Measurements from ENCODE around the gene MGAT5B. TPM values are rescaled to one million over a fixed set of nuclear protein-coding genes. Genes with fewer than 3 reads are reported as not detected.

The MGAT5B gene
- total RNA-seq, 1 experiment from 2014 or later: 4.4 TPM

- TF ChIP-seq ELF1 (IDR thresholded peaks at IDR 0.05; ENCODE audit: borderline replicate concordance, low read depth) (no peak), SRF (IDR thresholded peaks at IDR 0.05; ENCODE audit: low read depth) (no peak), CEBPB (IDR thresholded peaks at IDR 0.05; ENCODE audit: low read depth) (no peak), TCF7L2 (IDR thresholded peaks at IDR 0.05; ENCODE audit: borderline replicate concordance, extremely low read depth, insufficient read depth, insufficient read length) (no peak)
Measured at GRCh38 chr17:76918811-76919210, 50.6 kb downstream of the MGAT5B start (continued).

GRCh38 chr17:76920364-76921139 lies 52.3 kb downstream of the MGAT5B start:
- Histone ChIP-seq H3K9ac (ENCODE audit: low read length) (no peak overlapping the region), H3K4me3 (replicated peaks in 1 of 2; ENCODE audit: low read depth in 1 of 2, low read length in 2 of 2) (no peak overlapping the region), H3K36me3 (ENCODE audit: control insufficient read depth in 1 of 2, insufficient read depth in 2 of 2, low read length in 2 of 2) (no peaks in the 10 kb centered on the region), H4K20me1 (ENCODE audit: insufficient read depth) (no peaks in the 10 kb centered on the region), H2AFZ (ENCODE audit: low read depth, low read length, poor library complexity, severe bottlenecking) (no peak overlapping the region), H3K79me2 (ENCODE audit: insufficient read depth, low read length) (no peaks in the 10 kb centered on the region), H3K4me1 (ENCODE audit: control insufficient read depth in 1 of 2, insufficient read depth in 2 of 2, low read length in 2 of 2) (peaks cover 0 to 4% of the 10 kb centered on the region in 2 experiments; a peak in 1 of 4 replicates), H3K27ac (ENCODE audit: low read depth, low read length) (no peak overlapping the region), H3K9me3 (ENCODE audit: control insufficient read depth in 1 of 2, insufficient read depth in 1 of 2, low read depth in 1 of 2, low read length in 2 of 2) (no peaks in the 10 kb centered on the region), H3K27me3 (ENCODE audit: insufficient read depth, low read length) (peaks cover 11% of the 10 kb centered on the region; the same call in 1 of the 2 replicates), H3K4me2 (ENCODE audit: low read length) (no peak overlapping the region), H3K9me2 (ENCODE audit: insufficient read depth) (no peaks in the 10 kb centered on the region)
- RAD21 ChIA-PET (ENCODE audit: low non-redundant PET in 1 of 2, low total read pairs in 2 of 2, uncharacterized antibody in 2 of 2, unreplicated experiment in 2 of 2): no interaction called here
- intact Hi-C loops (cut with micrococcal nuclease): no loop called here
- BruUV-seq (replicated peaks): no TSS peak
- CTCF ChIA-PET: no interaction called here
- POLR2A ChIA-PET: no interaction called here
- no peak for ATAC-seq
- no peak for DNase-seq (ENCODE audit: low read depth, low spot score)
- no peak for TF ChIP-seq ZNF274 (IDR thresholded peaks at IDR 0.05; ENCODE audit: low read depth, low read length)
- no peak for TF ChIP-seq SRF (IDR thresholded peaks at IDR 0.05; ENCODE audit: low read depth)
- no peak for TF ChIP-seq ZFX (IDR thresholded peaks at IDR 0.05)
- no peak for TF ChIP-seq YY1 (IDR thresholded peaks at IDR 0.05; ENCODE audit: extremely low read depth, insufficient replicate concordance, low read depth, low read length)
- no peak for TF ChIP-seq TCF7L2 (IDR thresholded peaks at IDR 0.05; ENCODE audit: borderline replicate concordance, extremely low read depth, insufficient read depth, insufficient read length)
- TF ChIP-seq CBX3 (IDR thresholded peaks at IDR 0.05; ENCODE audit: low read depth): no peak
- TF ChIP-seq POLR2AphosphoS5 (IDR thresholded peaks at IDR 0.05; ENCODE audit: low read depth, low read length): no peak
- no peak for TF ChIP-seq POLR2A (IDR thresholded peaks at IDR 0.05; ENCODE audit: borderline replicate concordance, extremely low read depth, insufficient read depth, insufficient read length)
- TF ChIP-seq, protein P1, sequence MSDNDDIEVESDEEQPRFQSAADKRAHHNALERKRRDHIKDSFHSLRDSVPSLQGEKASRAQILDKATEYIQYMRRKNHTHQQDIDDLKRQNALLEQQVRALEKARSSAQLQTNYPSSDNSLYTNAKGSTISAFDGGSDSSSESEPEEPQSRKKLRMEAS (IDR thresholded peaks at IDR 0.05): no peak
- TF ChIP-seq, protein P2, sequence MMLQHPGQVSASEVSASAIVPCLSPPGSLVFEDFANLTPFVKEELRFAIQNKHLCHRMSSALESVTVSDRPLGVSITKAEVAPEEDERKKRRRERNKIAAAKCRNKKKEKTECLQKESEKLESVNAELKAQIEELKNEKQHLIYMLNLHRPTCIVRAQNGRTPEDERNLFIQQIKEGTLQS (IDR thresholded peaks at IDR 0.05): no peak
- TF ChIP-seq ELF1 (IDR thresholded peaks at IDR 0.05; ENCODE audit: borderline replicate concordance, low read depth): no peak
- no peak for TF ChIP-seq CEBPB (IDR thresholded peaks at IDR 0.05; ENCODE audit: low read depth)
- no peak for TF ChIP-seq SP1 (IDR thresholded peaks at IDR 0.05; ENCODE audit: low read depth)
- TF ChIP-seq, protein P3, sequence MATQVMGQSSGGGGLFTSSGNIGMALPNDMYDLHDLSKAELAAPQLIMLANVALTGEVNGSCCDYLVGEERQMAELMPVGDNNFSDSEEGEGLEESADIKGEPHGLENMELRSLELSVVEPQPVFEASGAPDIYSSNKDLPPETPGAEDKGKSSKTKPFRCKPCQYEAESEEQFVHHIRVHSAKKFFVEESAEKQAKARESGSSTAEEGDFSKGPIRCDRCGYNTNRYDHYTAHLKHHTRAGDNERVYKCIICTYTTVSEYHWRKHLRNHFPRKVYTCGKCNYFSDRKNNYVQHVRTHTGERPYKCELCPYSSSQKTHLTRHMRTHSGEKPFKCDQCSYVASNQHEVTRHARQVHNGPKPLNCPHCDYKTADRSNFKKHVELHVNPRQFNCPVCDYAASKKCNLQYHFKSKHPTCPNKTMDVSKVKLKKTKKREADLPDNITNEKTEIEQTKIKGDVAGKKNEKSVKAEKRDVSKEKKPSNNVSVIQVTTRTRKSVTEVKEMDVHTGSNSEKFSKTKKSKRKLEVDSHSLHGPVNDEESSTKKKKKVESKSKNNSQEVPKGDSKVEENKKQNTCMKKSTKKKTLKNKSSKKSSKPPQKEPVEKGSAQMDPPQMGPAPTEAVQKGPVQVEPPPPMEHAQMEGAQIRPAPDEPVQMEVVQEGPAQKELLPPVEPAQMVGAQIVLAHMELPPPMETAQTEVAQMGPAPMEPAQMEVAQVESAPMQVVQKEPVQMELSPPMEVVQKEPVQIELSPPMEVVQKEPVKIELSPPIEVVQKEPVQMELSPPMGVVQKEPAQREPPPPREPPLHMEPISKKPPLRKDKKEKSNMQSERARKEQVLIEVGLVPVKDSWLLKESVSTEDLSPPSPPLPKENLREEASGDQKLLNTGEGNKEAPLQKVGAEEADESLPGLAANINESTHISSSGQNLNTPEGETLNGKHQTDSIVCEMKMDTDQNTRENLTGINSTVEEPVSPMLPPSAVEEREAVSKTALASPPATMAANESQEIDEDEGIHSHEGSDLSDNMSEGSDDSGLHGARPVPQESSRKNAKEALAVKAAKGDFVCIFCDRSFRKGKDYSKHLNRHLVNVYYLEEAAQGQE (IDR thresholded peaks at IDR 0.05; ENCODE audit: low read depth): no peak; the same call in none of the 2 replicates
- TF ChIP-seq, protein P4, sequence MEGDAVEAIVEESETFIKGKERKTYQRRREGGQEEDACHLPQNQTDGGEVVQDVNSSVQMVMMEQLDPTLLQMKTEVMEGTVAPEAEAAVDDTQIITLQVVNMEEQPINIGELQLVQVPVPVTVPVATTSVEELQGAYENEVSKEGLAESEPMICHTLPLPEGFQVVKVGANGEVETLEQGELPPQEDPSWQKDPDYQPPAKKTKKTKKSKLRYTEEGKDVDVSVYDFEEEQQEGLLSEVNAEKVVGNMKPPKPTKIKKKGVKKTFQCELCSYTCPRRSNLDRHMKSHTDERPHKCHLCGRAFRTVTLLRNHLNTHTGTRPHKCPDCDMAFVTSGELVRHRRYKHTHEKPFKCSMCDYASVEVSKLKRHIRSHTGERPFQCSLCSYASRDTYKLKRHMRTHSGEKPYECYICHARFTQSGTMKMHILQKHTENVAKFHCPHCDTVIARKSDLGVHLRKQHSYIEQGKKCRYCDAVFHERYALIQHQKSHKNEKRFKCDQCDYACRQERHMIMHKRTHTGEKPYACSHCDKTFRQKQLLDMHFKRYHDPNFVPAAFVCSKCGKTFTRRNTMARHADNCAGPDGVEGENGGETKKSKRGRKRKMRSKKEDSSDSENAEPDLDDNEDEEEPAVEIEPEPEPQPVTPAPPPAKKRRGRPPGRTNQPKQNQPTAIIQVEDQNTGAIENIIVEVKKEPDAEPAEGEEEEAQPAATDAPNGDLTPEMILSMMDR (IDR thresholded peaks at IDR 0.05 in 2 of 3, conservative IDR thresholded peaks at IDR 0.05 in 1 of 3; ENCODE audit: borderline replicate concordance in 1 of 3, insufficient read depth in 1 of 3, low read depth in 2 of 3, low read length in 2 of 3): no peak
